WTC11 (cell line): ENCODE measurements around the gene BPIFA3. TPM values are rescaled to one million over a fixed set of nuclear protein-coding genes. Genes with fewer than 3 reads are reported as not detected.

Source experiments
- ATF1 ChIP-seq: sonication (generic); formaldehyde crosslinking; IDR thresholded peaks from 2 replicates; pipeline ENCODE4 v1.8.1; 2023; ENCODE audit warnings: mild to moderate bottlenecking, moderate library complexity, missing genetic modification reagents
- CREB1 ChIP-seq: sonication (generic); formaldehyde crosslinking; IDR thresholded peaks from 2 replicates; pipeline ENCODE4 v1.8.0; 2023; ENCODE audit warnings: mild to moderate bottlenecking, missing genetic modification reagents
- CREM ChIP-seq: sonication (generic); formaldehyde crosslinking; IDR thresholded peaks from 2 replicates; pipeline ENCODE4 v1.8.1; 2022; ENCODE audit warnings: mild to moderate bottlenecking, missing genetic modification reagents, moderate library complexity
- MXD4 ChIP-seq: fragments of 250-450 bp; sonication (Bioruptor Pico); IDR thresholded peaks from 2 replicates; pipeline ENCODE4 v1.8.0; 2021; ENCODE audit warnings: mild to moderate bottlenecking, moderate library complexity, borderline replicate concordance
- NR2C2 ChIP-seq: sonication (generic); formaldehyde crosslinking; IDR thresholded peaks from 2 replicates; pipeline ENCODE4 v1.8.0; 2022; ENCODE audit warnings: mild to moderate bottlenecking, missing genetic modification reagents
- SMAD3 ChIP-seq: sonication (generic); formaldehyde crosslinking; IDR thresholded peaks from 2 replicates; pipeline ENCODE4 v1.8.0; 2022; ENCODE audit warnings: missing genetic modification reagents, mild to moderate bottlenecking, borderline replicate concordance
- SP1 ChIP-seq: sonication (generic); formaldehyde crosslinking; conservative IDR thresholded peaks from 2 replicates; pipeline ENCODE4 v1.8.1; 2022; ENCODE audit warnings: missing genetic modification reagents
- ZNF416 ChIP-seq: fragments of 250-450 bp; sonication (Bioruptor Pico); IDR thresholded peaks from 2 replicates; pipeline ENCODE4 v1.9.0; 2021; ENCODE audit warnings: mild to moderate bottlenecking, inconsistent platforms
- total RNA-seq: library from RNA; stranded (reverse); gene quantifications from 3 replicates; pipeline ENCODE4 v1.2.3, GENCODE V29; 2021
- TF ChIP-seq, protein P1 (sequence below): sonication (generic); formaldehyde crosslinking; IDR thresholded peaks from 2 replicates; pipeline ENCODE4 v1.8.1; 2022; ENCODE audit warnings: missing genetic modification reagents, borderline replicate concordance
- TF ChIP-seq, protein P2 (sequence below): sonication (generic); formaldehyde crosslinking; IDR thresholded peaks from 2 replicates; pipeline ENCODE4 v1.8.0; 2022; ENCODE audit warnings: mild to moderate bottlenecking, missing genetic modification reagents
- TF ChIP-seq, protein P3 (sequence below): fragments of 250-450 bp; sonication (Bioruptor Pico); IDR thresholded peaks from 2 replicates; pipeline ENCODE4 v1.9.0; 2021; ENCODE audit warnings: moderate library complexity, mild to moderate bottlenecking, inconsistent platforms, borderline replicate concordance
- TF ChIP-seq, protein P4 (sequence below): sonication (generic); formaldehyde crosslinking; IDR thresholded peaks from 2 replicates; pipeline ENCODE4 v1.8.0; 2023; ENCODE audit warnings: mild to moderate bottlenecking, missing genetic modification reagents
- TF ChIP-seq, protein P5 (sequence below): sonication (generic); formaldehyde crosslinking; IDR thresholded peaks from 2 replicates; pipeline ENCODE4 v1.8.1; 2022; ENCODE audit warnings: mild to moderate bottlenecking, missing genetic modification reagents, moderate library complexity, borderline replicate concordance
- TF ChIP-seq, protein P6 (sequence below): sonication (generic); formaldehyde crosslinking; IDR thresholded peaks from 2 replicates; pipeline ENCODE4 v1.8.0; 2022; ENCODE audit warnings: mild to moderate bottlenecking, missing genetic modification reagents
- TF ChIP-seq, protein P7 (sequence below): fragments of 250-450 bp; sonication (Bioruptor Pico); IDR thresholded peaks from 2 replicates; pipeline ENCODE4 v1.8.0; 2021; ENCODE audit warnings: mild to moderate bottlenecking
- TF ChIP-seq, protein P8 (sequence below): sonication (generic); formaldehyde crosslinking; IDR thresholded peaks from 2 replicates; pipeline ENCODE4 v1.8.0; 2023; ENCODE audit warnings: missing genetic modification reagents
- TF ChIP-seq, protein P9 (sequence below): fragments of 250-450 bp; sonication (Bioruptor Pico); conservative IDR thresholded peaks from 2 replicates; pipeline ENCODE4 v1.9.0; 2021; ENCODE audit warnings: mild to moderate bottlenecking

The BPIFA3 gene
- total RNA-seq, 1 experiment from 2014 or later: not detected

DNA sequence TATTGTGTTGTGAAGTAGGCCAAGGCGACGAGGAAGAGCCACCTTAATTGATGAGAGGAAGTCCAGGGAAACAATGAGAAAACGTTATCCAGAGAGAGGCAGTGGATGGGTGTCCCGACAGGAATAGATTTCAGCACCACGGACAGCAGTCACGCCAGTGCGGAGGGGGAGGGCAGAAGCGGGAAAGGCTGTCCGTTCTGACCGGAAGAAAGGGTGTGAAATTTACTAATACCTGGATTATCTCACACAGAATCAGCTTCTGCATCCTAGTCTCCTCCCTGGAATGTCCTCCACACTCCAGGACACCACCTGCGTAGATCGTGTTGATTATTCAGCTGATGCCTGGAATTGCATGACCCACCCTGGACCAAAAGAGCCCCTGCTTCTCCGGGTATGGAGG, 7.4 kb upstream of the BPIFA3 start (continued):
- TF ChIP-seq, protein P1, sequence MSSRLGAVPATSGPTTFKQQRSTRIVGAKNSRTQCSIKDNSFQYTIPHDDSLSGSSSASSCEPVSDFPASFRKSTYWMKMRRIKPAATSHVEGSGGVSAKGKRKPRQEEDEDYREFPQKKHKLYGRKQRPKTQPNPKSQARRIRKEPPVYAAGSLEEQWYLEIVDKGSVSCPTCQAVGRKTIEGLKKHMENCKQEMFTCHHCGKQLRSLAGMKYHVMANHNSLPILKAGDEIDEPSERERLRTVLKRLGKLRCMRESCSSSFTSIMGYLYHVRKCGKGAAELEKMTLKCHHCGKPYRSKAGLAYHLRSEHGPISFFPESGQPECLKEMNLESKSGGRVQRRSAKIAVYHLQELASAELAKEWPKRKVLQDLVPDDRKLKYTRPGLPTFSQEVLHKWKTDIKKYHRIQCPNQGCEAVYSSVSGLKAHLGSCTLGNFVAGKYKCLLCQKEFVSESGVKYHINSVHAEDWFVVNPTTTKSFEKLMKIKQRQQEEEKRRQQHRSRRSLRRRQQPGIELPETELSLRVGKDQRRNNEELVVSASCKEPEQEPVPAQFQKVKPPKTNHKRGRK (CRISPR knock-in tag): no peak
- TF ChIP-seq ZNF416 (CRISPR knock-in tag): no peak
- TF ChIP-seq CREM: no peak
- TF ChIP-seq, protein P2, sequence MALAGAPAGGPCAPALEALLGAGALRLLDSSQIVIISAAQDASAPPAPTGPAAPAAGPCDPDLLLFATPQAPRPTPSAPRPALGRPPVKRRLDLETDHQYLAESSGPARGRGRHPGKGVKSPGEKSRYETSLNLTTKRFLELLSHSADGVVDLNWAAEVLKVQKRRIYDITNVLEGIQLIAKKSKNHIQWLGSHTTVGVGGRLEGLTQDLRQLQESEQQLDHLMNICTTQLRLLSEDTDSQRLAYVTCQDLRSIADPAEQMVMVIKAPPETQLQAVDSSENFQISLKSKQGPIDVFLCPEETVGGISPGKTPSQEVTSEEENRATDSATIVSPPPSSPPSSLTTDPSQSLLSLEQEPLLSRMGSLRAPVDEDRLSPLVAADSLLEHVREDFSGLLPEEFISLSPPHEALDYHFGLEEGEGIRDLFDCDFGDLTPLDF (CRISPR knock-in tag): no peak
- TF ChIP-seq SP1 (CRISPR knock-in tag): no peak
- TF ChIP-seq NR2C2 (CRISPR knock-in tag): no peak
- TF ChIP-seq, protein P3, sequence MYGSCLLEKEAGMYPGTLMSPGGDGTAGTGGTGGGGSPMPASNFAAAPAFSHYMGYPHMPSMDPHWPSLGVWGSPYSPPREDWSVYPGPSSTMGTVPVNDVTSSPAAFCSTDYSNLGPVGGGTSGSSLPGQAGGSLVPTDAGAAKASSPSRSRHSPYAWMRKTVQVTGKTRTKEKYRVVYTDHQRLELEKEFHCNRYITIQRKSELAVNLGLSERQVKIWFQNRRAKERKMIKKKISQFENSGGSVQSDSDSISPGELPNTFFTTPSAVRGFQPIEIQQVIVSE (CRISPR knock-in tag): no peak
- peak; percentile 90; the same call in 1 of the 2 replicates for TF ChIP-seq SMAD3 (CRISPR knock-in tag)
- peak; percentile 71; the same call in 1 of the 2 replicates for TF ChIP-seq CREB1 (CRISPR knock-in tag)
- TF ChIP-seq, protein P4, sequence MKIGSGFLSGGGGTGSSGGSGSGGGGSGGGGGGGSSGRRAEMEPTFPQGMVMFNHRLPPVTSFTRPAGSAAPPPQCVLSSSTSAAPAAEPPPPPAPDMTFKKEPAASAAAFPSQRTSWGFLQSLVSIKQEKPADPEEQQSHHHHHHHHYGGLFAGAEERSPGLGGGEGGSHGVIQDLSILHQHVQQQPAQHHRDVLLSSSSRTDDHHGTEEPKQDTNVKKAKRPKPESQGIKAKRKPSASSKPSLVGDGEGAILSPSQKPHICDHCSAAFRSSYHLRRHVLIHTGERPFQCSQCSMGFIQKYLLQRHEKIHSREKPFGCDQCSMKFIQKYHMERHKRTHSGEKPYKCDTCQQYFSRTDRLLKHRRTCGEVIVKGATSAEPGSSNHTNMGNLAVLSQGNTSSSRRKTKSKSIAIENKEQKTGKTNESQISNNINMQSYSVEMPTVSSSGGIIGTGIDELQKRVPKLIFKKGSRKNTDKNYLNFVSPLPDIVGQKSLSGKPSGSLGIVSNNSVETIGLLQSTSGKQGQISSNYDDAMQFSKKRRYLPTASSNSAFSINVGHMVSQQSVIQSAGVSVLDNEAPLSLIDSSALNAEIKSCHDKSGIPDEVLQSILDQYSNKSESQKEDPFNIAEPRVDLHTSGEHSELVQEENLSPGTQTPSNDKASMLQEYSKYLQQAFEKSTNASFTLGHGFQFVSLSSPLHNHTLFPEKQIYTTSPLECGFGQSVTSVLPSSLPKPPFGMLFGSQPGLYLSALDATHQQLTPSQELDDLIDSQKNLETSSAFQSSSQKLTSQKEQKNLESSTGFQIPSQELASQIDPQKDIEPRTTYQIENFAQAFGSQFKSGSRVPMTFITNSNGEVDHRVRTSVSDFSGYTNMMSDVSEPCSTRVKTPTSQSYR (CRISPR knock-in tag): 0 out of 2 replicates have a peak, but pooled peaks have one; percentile 78
- TF ChIP-seq, protein P5, sequence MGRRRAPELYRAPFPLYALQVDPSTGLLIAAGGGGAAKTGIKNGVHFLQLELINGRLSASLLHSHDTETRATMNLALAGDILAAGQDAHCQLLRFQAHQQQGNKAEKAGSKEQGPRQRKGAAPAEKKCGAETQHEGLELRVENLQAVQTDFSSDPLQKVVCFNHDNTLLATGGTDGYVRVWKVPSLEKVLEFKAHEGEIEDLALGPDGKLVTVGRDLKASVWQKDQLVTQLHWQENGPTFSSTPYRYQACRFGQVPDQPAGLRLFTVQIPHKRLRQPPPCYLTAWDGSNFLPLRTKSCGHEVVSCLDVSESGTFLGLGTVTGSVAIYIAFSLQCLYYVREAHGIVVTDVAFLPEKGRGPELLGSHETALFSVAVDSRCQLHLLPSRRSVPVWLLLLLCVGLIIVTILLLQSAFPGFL (CRISPR knock-in tag): peak; percentile 87
- TF ChIP-seq, protein P6, sequence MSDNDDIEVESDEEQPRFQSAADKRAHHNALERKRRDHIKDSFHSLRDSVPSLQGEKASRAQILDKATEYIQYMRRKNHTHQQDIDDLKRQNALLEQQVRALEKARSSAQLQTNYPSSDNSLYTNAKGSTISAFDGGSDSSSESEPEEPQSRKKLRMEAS (CRISPR knock-in tag): 0 out of 2 replicates have a peak, but pooled peaks have one; percentile 23
- no peak for TF ChIP-seq MXD4 (CRISPR knock-in tag)
- TF ChIP-seq, protein P7, sequence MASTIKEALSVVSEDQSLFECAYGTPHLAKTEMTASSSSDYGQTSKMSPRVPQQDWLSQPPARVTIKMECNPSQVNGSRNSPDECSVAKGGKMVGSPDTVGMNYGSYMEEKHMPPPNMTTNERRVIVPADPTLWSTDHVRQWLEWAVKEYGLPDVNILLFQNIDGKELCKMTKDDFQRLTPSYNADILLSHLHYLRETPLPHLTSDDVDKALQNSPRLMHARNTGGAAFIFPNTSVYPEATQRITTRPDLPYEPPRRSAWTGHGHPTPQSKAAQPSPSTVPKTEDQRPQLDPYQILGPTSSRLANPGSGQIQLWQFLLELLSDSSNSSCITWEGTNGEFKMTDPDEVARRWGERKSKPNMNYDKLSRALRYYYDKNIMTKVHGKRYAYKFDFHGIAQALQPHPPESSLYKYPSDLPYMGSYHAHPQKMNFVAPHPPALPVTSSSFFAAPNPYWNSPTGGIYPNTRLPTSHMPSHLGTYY (CRISPR knock-in tag): no peak
- TF ChIP-seq ATF1 (CRISPR knock-in tag): no peak
- TF ChIP-seq, protein P8, sequence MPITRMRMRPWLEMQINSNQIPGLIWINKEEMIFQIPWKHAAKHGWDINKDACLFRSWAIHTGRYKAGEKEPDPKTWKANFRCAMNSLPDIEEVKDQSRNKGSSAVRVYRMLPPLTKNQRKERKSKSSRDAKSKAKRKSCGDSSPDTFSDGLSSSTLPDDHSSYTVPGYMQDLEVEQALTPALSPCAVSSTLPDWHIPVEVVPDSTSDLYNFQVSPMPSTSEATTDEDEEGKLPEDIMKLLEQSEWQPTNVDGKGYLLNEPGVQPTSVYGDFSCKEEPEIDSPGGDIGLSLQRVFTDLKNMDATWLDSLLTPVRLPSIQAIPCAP (CRISPR knock-in tag): no peak
- TF ChIP-seq, protein P9, sequence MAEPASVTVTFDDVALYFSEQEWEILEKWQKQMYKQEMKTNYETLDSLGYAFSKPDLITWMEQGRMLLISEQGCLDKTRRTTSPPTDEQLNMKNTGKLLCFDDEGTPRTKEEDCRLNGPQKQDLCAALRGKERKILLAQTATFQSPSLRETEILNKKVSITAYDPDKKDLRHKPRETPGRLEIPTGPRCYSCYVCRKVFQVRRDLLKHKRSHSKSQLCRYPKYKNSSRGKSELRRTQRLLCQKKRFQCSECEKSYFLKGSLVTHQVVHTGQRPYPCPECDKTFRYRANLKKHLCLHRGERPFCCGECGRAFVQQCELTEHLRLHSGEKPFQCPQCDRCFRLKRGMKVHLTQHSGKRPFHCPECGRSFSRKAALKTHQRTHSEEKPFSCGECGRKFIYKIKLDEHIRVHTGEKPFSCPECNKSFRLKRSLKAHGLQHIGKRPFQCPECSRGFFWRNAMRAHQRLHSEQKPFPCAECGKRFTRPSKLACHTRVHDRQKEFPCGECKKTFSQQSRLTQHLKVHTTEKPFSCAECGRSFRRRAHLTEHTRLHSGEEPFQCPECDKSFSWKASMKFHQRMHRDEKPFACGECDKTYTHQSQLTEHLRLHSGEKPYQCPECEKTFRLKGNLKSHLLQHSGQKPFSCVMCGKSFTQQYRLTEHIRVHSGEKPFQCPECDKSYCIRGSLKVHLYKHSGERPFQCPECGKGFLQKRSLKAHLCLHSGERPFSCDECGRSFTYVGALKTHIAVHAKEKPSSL (CRISPR knock-in tag): no peak
